GM19023 (cell line): ENCODE data around the gene ARL10.
"Not testable (repeated sequence)": the region's sequence is repeated elsewhere in the genome, so short reads cannot be mapped to it uniquely, and the experiment has no call there.

Experiments
- ATAC-seq: cut with Tn5 transposase; IDR thresholded peaks from one replicate; pipeline ENCODE4 v1.9.1; 2021; ENCODE audit warnings: mild to moderate bottlenecking, moderate library complexity; ENCODE audit not compliant: unreplicated experiment

ARL10 gene

GRCh38 chr5:176388444-176389134, 23.3 kb downstream of the ARL10 start, which contains the start of the genes HIGD2A and NOP16:
Gene HIGD2A, plus strand, starts transcription at chr5:176388751. Its CDS starts 69 bp downstream, at chr5:176388820.
Gene NOP16, minus strand, starts transcription at chr5:176388598. Its CDS starts 59 bp downstream, at chr5:176388539.
- ATAC-seq: peak; percentile 87

DNA sequence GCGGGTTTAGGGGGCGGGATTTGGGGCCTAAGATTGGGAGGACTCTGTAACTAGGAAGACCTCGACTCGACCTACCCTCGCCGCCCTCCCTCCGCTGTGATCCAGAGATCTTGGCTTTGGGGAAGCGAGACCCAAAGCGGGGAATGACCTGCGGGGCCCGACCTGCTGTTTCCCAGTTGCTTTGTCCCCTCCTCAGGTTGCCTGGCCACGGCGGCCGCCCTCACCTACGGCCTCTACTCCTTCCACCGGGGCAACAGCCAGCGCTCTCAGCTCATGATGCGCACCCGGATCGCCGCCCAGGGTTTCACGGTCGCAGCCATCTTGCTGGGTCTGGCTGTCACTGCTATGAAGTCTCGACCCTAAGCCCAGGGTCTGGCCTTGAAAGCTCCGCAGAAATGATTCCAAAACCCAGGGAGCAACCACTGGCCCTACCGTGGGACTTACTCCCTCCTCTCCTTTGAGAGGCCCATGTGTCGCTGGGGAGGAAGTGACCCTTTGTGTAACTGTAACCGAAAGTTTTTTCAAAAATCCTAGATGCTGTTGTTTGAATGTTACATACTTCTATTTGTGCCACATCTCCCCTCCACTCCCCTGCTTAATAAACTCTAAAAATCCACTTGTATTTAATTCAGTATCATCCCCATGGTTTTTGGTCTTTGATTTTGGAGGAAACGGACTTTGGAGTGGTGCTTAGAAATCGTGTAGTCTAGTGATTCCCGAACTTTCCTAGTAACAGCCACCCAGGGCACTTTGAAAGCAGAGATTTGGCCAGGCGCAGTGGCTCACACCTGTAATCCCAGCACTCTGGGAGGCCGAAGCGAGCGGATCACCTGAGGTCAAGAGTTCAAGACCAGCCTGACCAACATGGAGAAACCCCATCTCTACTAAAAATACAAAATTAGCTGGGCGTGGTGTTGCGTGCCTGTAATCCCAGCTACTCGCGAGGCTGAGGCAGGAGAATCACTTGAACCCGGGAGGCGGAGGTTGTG, 24.1 kb downstream of the ARL10 start:
- ATAC-seq: peak; percentile 37

GRCh38 chr5:176391479-176391878, 26.2 kb downstream of the ARL10 start:
- ATAC-seq: no peak

GRCh38 chr5:176391999-176392398, 26.7 kb downstream of the ARL10 start:
- ATAC-seq: no peak

DNA sequence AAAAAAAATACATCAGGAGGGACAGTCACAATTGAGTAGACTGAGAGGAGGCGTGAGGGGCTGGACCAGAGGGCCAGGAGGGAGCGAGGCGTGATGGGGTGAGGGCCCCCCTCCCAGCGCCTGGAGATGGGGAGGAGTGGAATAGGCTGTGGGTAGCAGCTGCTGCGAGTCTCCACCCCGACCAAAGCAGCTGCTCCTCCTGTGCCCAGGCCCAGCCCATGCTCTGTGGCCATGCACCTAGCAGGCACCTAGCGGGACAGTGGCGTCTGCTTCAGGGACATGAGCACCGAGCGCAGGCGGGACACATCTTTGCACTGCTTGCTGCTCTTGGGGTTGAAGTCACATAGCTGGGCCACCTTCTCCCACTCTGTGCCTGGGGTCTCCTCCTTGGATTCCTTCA, 27.2 kb downstream of the ARL10 start:
- ATAC-seq: no peak

DNA sequence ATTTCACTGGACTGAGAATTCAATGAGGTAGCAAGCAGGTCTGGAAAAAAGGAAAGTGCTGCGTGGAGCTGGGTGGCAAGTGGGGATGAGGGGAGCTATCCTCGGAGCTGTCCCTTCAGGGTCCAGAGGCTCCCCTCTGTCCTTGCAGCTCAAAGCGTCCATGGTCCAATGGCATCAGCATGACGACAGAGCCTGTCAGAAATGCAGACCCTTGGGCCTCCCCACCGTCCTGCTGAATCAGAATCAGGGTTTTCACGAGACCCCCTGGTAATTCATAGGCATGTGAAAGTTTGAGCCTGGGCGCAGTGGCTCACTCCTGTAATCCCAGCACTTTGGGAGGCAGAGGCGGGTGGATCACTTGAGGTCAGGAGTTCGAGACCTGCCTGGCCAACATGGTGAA, 28.8 kb downstream of the ARL10 start:
- no peak for ATAC-seq

DNA sequence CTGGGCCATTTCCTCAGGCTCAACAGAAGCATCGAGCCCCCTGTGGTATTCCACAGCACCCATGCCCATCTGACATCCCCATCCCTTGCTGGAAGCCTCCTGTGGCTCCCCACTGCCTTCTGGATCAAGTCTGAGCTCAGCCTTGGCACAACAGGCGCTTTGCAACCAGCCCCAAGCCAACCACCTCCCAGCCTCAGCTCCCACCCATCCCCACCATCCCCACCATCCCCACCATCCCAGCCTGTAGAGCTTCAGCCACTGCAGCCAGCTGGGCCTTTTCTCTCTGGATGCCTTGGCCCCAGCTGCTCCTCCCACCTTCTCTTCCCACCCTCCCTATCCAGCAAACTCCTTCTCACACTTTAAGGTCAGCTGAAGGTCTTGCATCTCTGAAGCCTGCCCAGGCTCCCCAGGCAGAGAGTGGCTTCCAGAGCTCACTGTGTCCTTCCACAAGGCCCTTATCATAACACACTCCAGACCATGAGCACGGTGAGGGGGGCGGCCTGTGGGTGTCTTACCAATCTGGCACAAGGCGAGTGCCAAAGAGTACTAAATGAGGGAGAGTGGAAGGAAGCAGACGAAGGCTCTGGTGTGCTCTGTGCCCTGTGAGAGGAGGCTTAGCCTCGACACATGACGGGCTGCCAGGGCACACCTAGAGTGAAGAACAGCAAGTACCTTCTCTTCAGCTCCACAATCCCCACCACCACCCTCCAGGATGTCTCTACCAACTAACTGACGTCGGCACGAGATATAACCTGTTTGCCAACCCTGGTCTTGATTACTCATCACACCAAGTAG, 29.8 kb downstream of the ARL10 start:
- ATAC-seq: no peak

GRCh38 chr5:176396330-176396729, 31.0 kb downstream of the ARL10 start:
- ATAC-seq: no peak

- no peak for ATAC-seq
Measured at GRCh38 chr5:176397736-176398420, 32.6 kb downstream of the ARL10 start.

GRCh38 chr5:176400382-176401156, 35.3 kb downstream of the ARL10 start:
- no peak for ATAC-seq

GRCh38 chr5:176401281-176402205, 36.3 kb downstream of the ARL10 start:
- no peak for ATAC-seq

DNA sequence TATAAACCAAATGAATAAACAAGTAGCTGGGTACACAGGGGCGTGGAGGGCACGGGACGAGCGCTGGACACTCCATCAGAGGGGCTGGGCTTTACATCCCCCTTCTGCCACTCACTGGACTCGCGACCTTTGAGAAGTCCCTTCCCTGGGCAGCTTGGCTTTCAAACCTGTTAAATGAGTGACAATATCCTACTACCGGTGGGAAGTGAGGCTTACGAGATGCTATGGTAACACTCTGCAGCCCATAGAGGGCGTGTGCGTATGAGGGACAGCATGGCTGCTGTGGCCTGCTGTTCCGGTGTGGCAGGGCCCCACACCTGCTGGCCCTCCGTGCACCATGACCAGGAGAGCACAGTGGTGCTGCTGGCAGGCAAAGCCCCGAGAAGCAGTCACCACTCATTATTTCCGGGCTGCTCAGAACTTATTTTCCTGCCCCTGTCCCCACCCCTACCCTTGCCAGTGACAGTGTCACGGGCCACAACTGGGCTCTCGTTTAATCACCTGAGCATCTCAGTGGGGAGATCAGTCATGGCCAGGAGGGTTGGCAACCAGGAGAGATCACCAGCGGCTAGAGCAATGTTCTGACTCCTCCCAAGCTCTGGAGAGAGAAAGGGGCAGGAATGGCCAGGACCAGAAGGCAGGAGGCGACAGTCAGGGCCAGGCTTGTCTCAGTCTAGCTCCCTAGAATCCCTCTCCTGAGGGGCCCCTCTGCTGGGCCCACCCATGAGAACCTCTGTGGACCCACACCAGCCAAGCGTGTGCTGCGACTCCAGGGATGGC, 40.6 kb downstream of the ARL10 start:
- ATAC-seq: no peak

GRCh38 chr5:176406436-176407052, 41.3 kb downstream of the ARL10 start:
- no peak for ATAC-seq

GRCh38 chr5:176407456-176408251, 42.4 kb downstream of the ARL10 start:
- ATAC-seq: no peak

GRCh38 chr5:176408252-176408573, 42.9 kb downstream of the ARL10 start:
- not testable (repeated sequence) for ATAC-seq

GRCh38 chr5:176408590-176408989, 43.3 kb downstream of the ARL10 start:
- no peak for ATAC-seq

- no peak for ATAC-seq
Measured at GRCh38 chr5:176409765-176410164, 44.5 kb downstream of the ARL10 start.
